ENCODE measurements around the gene HMGCS2. TPM values are rescaled to one million over a fixed set of nuclear protein-coding genes. Genes with fewer than 3 reads are reported as not detected.

Gene HMGCS2
- total RNA-seq, 2 donors from 2014 or later, result not detected

DNA sequence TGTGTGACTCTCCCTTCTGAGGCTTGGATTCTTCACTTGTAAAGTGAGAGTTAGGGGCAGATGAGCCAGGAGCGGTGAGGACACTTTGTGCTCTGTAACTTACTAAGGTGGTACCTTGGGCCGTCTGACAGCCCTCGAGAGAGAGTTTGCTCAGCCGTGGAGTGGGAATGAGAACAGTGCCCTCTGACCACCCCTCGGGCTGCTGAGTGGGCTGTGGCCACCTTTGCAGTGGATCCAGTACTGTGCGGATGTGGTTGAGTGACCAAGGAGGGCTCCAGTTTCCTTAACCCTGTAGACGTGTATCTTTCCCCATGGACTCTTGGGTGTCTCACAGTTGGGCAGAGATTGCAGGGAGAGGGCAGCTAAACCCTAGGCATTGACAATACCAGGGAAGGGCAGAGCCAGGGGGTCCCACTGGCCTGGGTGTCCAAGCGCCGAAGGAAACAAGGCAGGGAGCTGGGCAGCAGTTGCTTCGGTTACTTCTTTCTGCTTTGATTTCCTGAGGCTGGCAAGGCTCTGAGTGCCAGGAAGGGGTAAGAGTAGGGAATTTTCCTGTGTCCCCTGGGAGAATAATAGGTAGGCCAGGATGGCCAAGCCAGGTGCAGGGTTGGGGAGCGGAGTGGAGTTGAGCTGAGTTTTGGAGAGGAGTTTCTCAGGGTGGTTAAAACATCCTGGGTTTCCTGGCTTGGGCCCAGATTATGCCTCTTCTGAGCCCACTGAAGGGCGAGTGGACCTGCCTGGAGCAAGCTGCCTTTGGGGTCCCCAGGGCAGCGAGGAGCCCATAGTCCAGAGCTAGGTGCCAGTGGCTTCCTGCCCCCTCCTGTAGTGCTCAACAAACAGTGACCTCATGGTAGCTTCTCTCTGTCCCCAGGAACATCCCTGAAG is 27.6 kb downstream of the HMGCS2 start:
- ATAC-seq, result no peak

GRCh38 chr1:119740261-119740660 is 28.4 kb downstream of the HMGCS2 start:
- Mint-ChIP-seq H3K27me3 (peaks cover 13% of the 10 kb centered on the region), H3K4me3 (no peak overlapping the region), H3K36me3 (ENCODE audit: low read depth) (no peaks in the 10 kb centered on the region)

More for the DNA sequence above, 27.6 kb downstream of the HMGCS2 start:
- Mint-ChIP-seq H3K27me3 (peaks cover 13% of the 10 kb centered on the region), H3K27ac (no peak overlapping the region), H3K4me1 (peaks cover 8% of the 10 kb centered on the region), H3K36me3 (ENCODE audit: low read depth) (no peaks in the 10 kb centered on the region), H3K4me3 (no peak overlapping the region)
- H3K9me3 ChIP-seq (ENCODE audit: control insufficient read depth, low read length, poor library complexity, severe bottlenecking), result no peaks in the 10 kb centered on the region
- DNase-seq, result no peak

DNA sequence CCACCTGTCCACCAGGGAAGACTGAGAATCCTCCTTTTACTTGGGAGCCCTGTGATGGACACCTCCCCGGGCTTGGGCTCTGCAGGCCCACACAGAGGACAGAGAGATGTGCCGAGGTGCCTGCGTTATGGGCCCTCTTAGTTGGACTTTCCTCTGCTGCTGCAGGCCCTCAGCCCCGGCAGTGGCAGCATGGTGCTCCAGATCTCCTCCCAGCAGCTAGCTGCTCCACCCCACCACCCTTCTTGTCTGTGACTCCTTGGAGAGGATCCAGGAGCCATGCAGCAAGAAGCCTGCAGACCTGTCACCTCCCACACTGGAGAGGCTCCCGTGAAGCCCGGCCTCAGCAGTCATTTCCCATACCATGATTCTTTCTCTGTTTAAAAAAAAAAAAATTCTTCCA is 29.6 kb downstream of the HMGCS2 start:
- Mint-ChIP-seq H3K27ac (no peak overlapping the region), H3K36me3 (ENCODE audit: low read depth) (no peaks in the 10 kb centered on the region)

More at GRCh38 chr1:119740261-119740660, 28.4 kb downstream of the HMGCS2 start:
- no peak for ATAC-seq
- Mint-ChIP-seq H3K27ac (no peak overlapping the region), H3K4me1 (peaks cover 8% of the 10 kb centered on the region)
- DNase-seq, result no peak
- no peaks in the 10 kb centered on the region for H3K9me3 ChIP-seq (ENCODE audit: control insufficient read depth, low read length, poor library complexity, severe bottlenecking)

GRCh38 chr1:119738100-119738720 is 30.5 kb downstream of the HMGCS2 start:
- Mint-ChIP-seq H3K36me3 (ENCODE audit: low read depth) (no peaks in the 10 kb centered on the region), H3K4me3 (no peak overlapping the region), H3K27me3 (peaks cover 11% of the 10 kb centered on the region), H3K27ac (no peak overlapping the region), H3K4me1 (peaks cover 2% of the 10 kb centered on the region)
- ATAC-seq (no peak), DNase-seq (no peak)
- no peaks in the 10 kb centered on the region for H3K9me3 ChIP-seq (ENCODE audit: control insufficient read depth, low read length, poor library complexity, severe bottlenecking)

More for the DNA sequence above, 29.6 kb downstream of the HMGCS2 start:
- Mint-ChIP-seq H3K4me1 (peaks cover 6% of the 10 kb centered on the region), H3K4me3 (no peak overlapping the region), H3K27me3 (peaks cover 15% of the 10 kb centered on the region)
- no peaks in the 10 kb centered on the region for H3K9me3 ChIP-seq (ENCODE audit: control insufficient read depth, low read length, poor library complexity, severe bottlenecking)
- DNase-seq (no peak), ATAC-seq (no peak)

- H3K36me3 Mint-ChIP-seq (ENCODE audit: low read depth), result no peaks in the 10 kb centered on the region
- ATAC-seq, result no peak
- DNase-seq, result no peak
- peaks cover 11% of the 10 kb centered on the region for H3K27me3 Mint-ChIP-seq
- H3K4me3 Mint-ChIP-seq, result no peak overlapping the region
- H3K27ac Mint-ChIP-seq, result no peak overlapping the region
- peaks cover 2% of the 10 kb centered on the region for H3K4me1 Mint-ChIP-seq
- no peaks in the 10 kb centered on the region for H3K9me3 ChIP-seq (ENCODE audit: control insufficient read depth, low read length, poor library complexity, severe bottlenecking)
Measured at GRCh38 chr1:119737040-119737682, 31.5 kb downstream of the HMGCS2 start.

GRCh38 chr1:119736649-119737039 is 32.1 kb downstream of the HMGCS2 start:
- no peak overlapping the region for H3K4me3 Mint-ChIP-seq
- no peak overlapping the region for H3K27ac Mint-ChIP-seq

DNA sequence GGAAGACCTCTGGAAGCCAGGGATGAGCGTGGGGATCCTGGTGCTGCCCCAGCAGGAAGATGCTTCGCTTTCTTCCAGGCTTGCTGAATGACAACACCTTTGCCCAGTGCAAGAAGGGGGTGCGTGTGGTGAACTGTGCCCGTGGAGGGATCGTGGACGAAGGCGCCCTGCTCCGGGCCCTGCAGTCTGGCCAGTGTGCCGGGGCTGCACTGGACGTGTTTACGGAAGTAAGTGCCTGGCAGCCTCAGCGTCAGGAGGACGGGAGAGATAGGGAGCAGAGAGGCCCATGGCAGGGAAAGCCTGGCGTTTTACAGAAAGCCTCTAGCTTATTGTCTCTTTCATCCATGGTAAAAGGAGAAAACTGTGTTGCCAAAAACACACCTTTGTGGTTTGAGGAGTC is 33.5 kb downstream of the HMGCS2 start:
- no peak for ATAC-seq
- Mint-ChIP-seq H3K4me1 (peaks cover 2% of the 10 kb centered on the region), H3K4me3 (no peak overlapping the region), H3K27ac (no peak overlapping the region), H3K36me3 (ENCODE audit: low read depth) (no peaks in the 10 kb centered on the region), H3K27me3 (peaks cover 7% of the 10 kb centered on the region)
- DNase-seq, result no peak
- H3K9me3 ChIP-seq (ENCODE audit: control insufficient read depth, low read length, poor library complexity, severe bottlenecking), result no peaks in the 10 kb centered on the region

More at GRCh38 chr1:119736649-119737039, 32.1 kb downstream of the HMGCS2 start:
- Mint-ChIP-seq H3K27me3 (peaks cover 11% of the 10 kb centered on the region), H3K36me3 (ENCODE audit: low read depth) (no peaks in the 10 kb centered on the region), H3K4me1 (peaks cover 2% of the 10 kb centered on the region)
- H3K9me3 ChIP-seq (ENCODE audit: control insufficient read depth, low read length, poor library complexity, severe bottlenecking), result no peaks in the 10 kb centered on the region
- ATAC-seq, result no peak
- no peak for DNase-seq

DNA sequence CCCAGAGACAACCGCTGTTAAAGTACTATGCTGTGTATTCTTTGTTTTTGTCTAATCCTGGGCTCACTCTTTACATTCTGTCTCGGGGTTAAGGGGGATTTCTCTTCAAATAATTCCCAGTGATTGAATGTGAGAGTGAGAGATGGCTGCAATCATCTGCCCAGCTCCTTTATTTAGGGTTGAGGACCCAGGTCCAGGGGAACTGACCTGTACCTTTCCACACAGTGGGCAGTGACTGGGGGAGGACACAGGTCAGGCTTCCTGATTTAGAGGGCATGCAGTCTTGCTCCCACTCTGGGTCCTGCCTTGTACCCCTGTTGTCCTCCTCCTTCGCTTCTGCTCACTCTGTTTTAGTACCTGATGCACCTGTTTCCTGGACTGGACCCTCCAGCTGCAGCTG is 35.0 kb downstream of the HMGCS2 start:
- Mint-ChIP-seq H3K36me3 (ENCODE audit: low read depth) (no peaks in the 10 kb centered on the region), H3K27me3 (peaks cover 7% of the 10 kb centered on the region), H3K4me1 (peaks cover 2% of the 10 kb centered on the region), H3K4me3 (no peak overlapping the region), H3K27ac (no peak overlapping the region)
- H3K9me3 ChIP-seq (ENCODE audit: control insufficient read depth, low read length, poor library complexity, severe bottlenecking), result no peaks in the 10 kb centered on the region
- no peak for DNase-seq
- no peak for ATAC-seq

GRCh38 chr1:119732465-119733168 is 36.1 kb downstream of the HMGCS2 start:
- Mint-ChIP-seq H3K27ac (no peak overlapping the region), H3K4me1 (peaks cover 2% of the 10 kb centered on the region), H3K4me3 (no peak overlapping the region), H3K36me3 (ENCODE audit: low read depth) (no peaks in the 10 kb centered on the region), H3K27me3 (peaks cover 7% of the 10 kb centered on the region)
- ATAC-seq (no peak), DNase-seq (no peak)
- no peaks in the 10 kb centered on the region for H3K9me3 ChIP-seq (ENCODE audit: control insufficient read depth, low read length, poor library complexity, severe bottlenecking)

GRCh38 chr1:119731741-119732430 is 36.8 kb downstream of the HMGCS2 start:
- H3K9me3 ChIP-seq (ENCODE audit: control insufficient read depth, low read length, poor library complexity, severe bottlenecking), result no peaks in the 10 kb centered on the region
- ATAC-seq (no peak), DNase-seq (no peak)
- Mint-ChIP-seq H3K27ac (no peak overlapping the region), H3K4me1 (peaks cover 2% of the 10 kb centered on the region), H3K4me3 (no peak overlapping the region), H3K36me3 (ENCODE audit: low read depth) (no peaks in the 10 kb centered on the region), H3K27me3 (peaks cover 7% of the 10 kb centered on the region)

GRCh38 chr1:119731060-119731459 is 37.6 kb downstream of the HMGCS2 start:
- H3K4me1 Mint-ChIP-seq, result peaks cover 2% of the 10 kb centered on the region
- no peak overlapping the region for H3K4me3 Mint-ChIP-seq
- H3K36me3 Mint-ChIP-seq (ENCODE audit: low read depth), result no peaks in the 10 kb centered on the region
- no peak overlapping the region for H3K27ac Mint-ChIP-seq
- ATAC-seq, result no peak
- DNase-seq, result no peak
- H3K27me3 Mint-ChIP-seq, result peaks cover 7% of the 10 kb centered on the region
- H3K9me3 ChIP-seq (ENCODE audit: control insufficient read depth, low read length, poor library complexity, severe bottlenecking), result no peaks in the 10 kb centered on the region

DNA sequence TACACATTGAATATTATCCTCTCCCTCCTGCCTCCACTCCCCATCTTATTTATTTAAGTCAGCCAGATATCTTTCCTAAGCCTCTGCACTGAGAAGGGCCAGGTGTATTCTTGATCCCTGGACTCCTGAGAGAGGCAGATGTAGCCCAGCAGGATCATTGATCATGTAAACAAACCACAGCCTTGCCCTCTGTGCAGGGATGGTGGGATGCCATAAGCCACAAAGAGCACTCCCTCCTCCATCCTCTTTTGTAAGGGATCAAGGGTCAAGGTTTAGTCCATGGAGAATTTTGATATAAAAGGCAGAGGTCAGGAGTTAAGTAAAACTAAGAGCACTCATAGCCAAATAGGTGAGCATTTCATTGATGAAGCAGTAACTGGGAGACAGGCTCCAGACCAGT is 39.7 kb downstream of the HMGCS2 start:
- Mint-ChIP-seq H3K4me1 (peaks cover under 1% of the 10 kb centered on the region), H3K27ac (no peak overlapping the region), H3K4me3 (no peak overlapping the region), H3K36me3 (ENCODE audit: low read depth) (no peaks in the 10 kb centered on the region), H3K27me3 (no peaks in the 10 kb centered on the region)
- ATAC-seq (no peak), DNase-seq (no peak)
- no peaks in the 10 kb centered on the region for H3K9me3 ChIP-seq (ENCODE audit: control insufficient read depth, low read length, poor library complexity, severe bottlenecking)

All from T-helper 17 cell (primary cell).